ENCODE data around the gene CASR. TPM values are rescaled to one million over a fixed set of nuclear protein-coding genes. Genes with fewer than 3 reads are reported as not detected.

Gene CASR
- total RNA-seq, 1 experiment from 2014 or later = not detected

DNA sequence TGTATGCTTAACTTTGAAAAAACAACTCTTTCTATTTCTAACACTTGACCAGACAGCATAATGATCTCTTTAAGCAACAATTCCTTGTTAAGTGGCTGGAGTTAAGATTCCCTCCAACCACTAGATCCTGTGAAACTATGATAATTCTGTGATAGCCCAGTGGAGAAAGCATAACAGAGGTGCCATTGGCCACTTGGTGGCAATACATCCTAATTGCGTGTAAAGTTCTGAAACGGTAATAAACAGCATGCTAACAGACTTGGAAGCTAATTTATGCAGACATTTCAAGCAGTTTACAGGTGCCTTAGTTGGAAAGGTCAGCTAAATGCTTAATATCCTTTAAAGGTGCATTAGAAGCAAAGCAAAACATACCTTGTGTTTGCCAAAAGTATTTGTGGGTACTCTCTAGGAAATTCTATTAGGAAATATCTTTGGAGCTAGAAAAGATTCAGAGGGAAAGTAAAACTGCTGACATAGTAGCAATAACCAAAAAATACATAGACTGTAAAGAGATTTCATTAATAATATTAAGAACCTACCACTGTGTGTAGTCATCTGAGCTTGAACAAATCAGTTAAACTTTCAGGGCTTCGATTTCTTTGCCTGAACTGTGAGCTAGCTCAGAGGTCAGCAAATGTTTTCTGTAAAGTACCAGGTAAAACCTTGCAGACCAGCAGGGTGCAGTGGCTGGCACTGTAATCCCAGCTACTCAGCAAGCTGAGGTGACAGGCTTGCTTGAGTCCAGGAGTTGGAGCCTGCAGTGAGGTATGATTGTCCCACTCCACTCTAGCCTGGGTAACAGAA, 122.6 kb downstream of the CASR start:
- DNase-seq (ENCODE audit: low spot score) = peak; percentile 19
- H3K36me3 ChIP-seq (ENCODE audit: insufficient read depth, low read length, poor library complexity, severe bottlenecking) = no peaks in the 10 kb centered on the region
- no TSS peak for BruUV-seq (replicated peaks)
- intact Hi-C loops (cut with micrococcal nuclease; ENCODE audit: unreplicated experiment) = no loop called here
- no peak overlapping the region for H3K27ac ChIP-seq (ENCODE audit: low read depth, low read length, poor library complexity, severe bottlenecking)
- no peaks in the 10 kb centered on the region for H3K9me3 ChIP-seq (ENCODE audit: low read depth, low read length, poor library complexity, severe bottlenecking)
- no peak overlapping the region for H3K4me3 ChIP-seq (ENCODE audit: low read depth, low read length, poor library complexity, severe bottlenecking)
- POLR2A ChIA-PET (ENCODE audit: low non-redundant PET) = interaction anchor here (0.8 kb wide), 1 partner anchor 13 kb away, joined by 3 read pairs; no protein-coding TSS in a partner anchor
- CTCF ChIA-PET = interaction anchor here (0.6 to 1.8 kb wide), 3 partner anchors 64 to 84 kb away, joined by 3 to 10 read pairs (median 4); partner anchors contain the start of gene FAM162A
- H3K27me3 ChIP-seq (replicated peaks; ENCODE audit: insufficient read depth, low read depth, low read length, poor library complexity) = no peaks in the 10 kb centered on the region
- H3K4me1 ChIP-seq (ENCODE audit: insufficient read depth, low read length, poor library complexity, severe bottlenecking) = no peaks in the 10 kb centered on the region
- TF ChIP-seq EZH2 (IDR thresholded peaks at IDR 0.05; ENCODE audit: borderline replicate concordance, low read depth, low read length, poor library complexity, severe bottlenecking) = no peak
- TF ChIP-seq, protein P1, sequence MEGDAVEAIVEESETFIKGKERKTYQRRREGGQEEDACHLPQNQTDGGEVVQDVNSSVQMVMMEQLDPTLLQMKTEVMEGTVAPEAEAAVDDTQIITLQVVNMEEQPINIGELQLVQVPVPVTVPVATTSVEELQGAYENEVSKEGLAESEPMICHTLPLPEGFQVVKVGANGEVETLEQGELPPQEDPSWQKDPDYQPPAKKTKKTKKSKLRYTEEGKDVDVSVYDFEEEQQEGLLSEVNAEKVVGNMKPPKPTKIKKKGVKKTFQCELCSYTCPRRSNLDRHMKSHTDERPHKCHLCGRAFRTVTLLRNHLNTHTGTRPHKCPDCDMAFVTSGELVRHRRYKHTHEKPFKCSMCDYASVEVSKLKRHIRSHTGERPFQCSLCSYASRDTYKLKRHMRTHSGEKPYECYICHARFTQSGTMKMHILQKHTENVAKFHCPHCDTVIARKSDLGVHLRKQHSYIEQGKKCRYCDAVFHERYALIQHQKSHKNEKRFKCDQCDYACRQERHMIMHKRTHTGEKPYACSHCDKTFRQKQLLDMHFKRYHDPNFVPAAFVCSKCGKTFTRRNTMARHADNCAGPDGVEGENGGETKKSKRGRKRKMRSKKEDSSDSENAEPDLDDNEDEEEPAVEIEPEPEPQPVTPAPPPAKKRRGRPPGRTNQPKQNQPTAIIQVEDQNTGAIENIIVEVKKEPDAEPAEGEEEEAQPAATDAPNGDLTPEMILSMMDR (conservative IDR thresholded peaks at IDR 0.05; ENCODE audit: low read depth, low read length) = peak; percentile 37; the same call in 1 of the 2 replicates

DNA sequence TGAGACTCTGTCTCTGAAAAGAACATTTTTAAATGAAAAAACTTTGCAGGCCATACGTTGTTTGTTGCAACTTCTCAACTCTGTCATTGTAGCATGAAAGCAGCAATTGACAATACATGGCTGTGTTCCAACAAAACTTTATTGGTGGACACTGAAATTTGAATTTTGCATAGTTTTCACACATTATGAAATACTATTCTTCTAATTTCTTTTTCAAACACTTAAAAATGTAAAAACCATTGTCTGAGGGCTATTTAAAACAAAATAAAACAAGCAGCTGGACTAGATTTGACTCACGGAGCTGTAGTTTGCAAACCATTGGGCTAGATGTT, 123.1 kb downstream of the CASR start:
- no peak for DNase-seq (ENCODE audit: low spot score)
- no peaks in the 10 kb centered on the region for H3K36me3 ChIP-seq (ENCODE audit: insufficient read depth, low read length, poor library complexity, severe bottlenecking)
- no peaks in the 10 kb centered on the region for H3K27me3 ChIP-seq (replicated peaks; ENCODE audit: insufficient read depth, low read depth, low read length, poor library complexity)
- no peaks in the 10 kb centered on the region for H3K4me1 ChIP-seq (ENCODE audit: insufficient read depth, low read length, poor library complexity, severe bottlenecking)
- POLR2A ChIA-PET (ENCODE audit: low non-redundant PET) = no interaction called here
- H3K27ac ChIP-seq (ENCODE audit: low read depth, low read length, poor library complexity, severe bottlenecking) = no peak overlapping the region
- BruUV-seq (replicated peaks) = no TSS peak
- intact Hi-C loops (cut with micrococcal nuclease; ENCODE audit: unreplicated experiment) = no loop called here
- CTCF ChIA-PET = interaction anchor here (0.6 to 1.8 kb wide), 4 partner anchors 63 to 651 kb away, joined by 3 to 10 read pairs (median 4); partner anchors contain the start of gene FAM162A
- no peak overlapping the region for H3K4me3 ChIP-seq (ENCODE audit: low read depth, low read length, poor library complexity, severe bottlenecking)
- TF ChIP-seq, protein P1 (conservative IDR thresholded peaks at IDR 0.05; ENCODE audit: low read depth, low read length) = no peak
- no peak for TF ChIP-seq EZH2 (IDR thresholded peaks at IDR 0.05; ENCODE audit: borderline replicate concordance, low read depth, low read length, poor library complexity, severe bottlenecking)
- H3K9me3 ChIP-seq (ENCODE audit: low read depth, low read length, poor library complexity, severe bottlenecking) = no peaks in the 10 kb centered on the region

DNA sequence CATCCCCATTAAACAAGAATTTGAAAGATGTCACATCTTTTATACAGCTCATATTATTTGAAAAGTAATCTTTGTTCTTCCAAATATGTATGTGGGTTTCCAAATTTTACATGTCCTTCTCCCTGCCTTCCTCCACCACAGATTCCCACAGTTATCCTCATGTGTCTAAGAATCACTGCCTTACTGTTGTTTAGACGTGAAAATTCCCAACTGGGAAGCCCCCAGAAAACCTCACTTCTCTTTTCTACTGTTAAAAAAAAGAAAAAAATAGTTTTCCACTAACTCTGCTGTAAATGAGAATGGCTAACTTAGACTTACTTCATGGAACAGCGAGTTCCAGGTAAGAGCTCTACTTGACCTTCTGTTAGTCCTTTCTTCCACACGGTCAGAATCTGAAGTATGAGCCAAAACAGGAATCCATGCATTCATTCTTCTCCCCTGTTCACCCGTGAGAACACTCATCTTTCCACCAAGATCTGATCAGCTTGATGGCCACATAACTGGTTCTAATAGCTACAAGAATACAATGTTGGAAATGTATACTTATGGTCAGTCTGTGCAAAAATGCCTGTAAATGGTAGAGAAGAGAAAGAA, 123.7 kb downstream of the CASR start:
- ChIA-PET POLR2A (ENCODE audit: low non-redundant PET) (no interaction called here), CTCF (interaction anchor here (0.6 to 1.8 kb wide), 3 partner anchors 63 to 651 kb away, joined by 3 to 10 read pairs (median 4); partner anchors contain the start of gene FAM162A)
- intact Hi-C loops (cut with micrococcal nuclease; ENCODE audit: unreplicated experiment) = no loop called here
- no TSS peak for BruUV-seq (replicated peaks)
- Histone ChIP-seq H3K27me3 (replicated peaks; ENCODE audit: insufficient read depth, low read depth, low read length, poor library complexity) (no peaks in the 10 kb centered on the region), H3K4me3 (ENCODE audit: low read depth, low read length, poor library complexity, severe bottlenecking) (no peak overlapping the region), H3K9me3 (ENCODE audit: low read depth, low read length, poor library complexity, severe bottlenecking) (no peaks in the 10 kb centered on the region), H3K4me1 (ENCODE audit: insufficient read depth, low read length, poor library complexity, severe bottlenecking) (no peaks in the 10 kb centered on the region), H3K27ac (ENCODE audit: low read depth, low read length, poor library complexity, severe bottlenecking) (no peak overlapping the region), H3K36me3 (ENCODE audit: insufficient read depth, low read length, poor library complexity, severe bottlenecking) (no peaks in the 10 kb centered on the region)
- DNase-seq (ENCODE audit: low spot score) = no peak
- no peak for TF ChIP-seq EZH2 (IDR thresholded peaks at IDR 0.05; ENCODE audit: borderline replicate concordance, low read depth, low read length, poor library complexity, severe bottlenecking)

Measured in A673 (cell line).